Lung (tissue), 12 donors: ENCODE results near the gene C20orf202. TPM values are rescaled to one million over a fixed set of nuclear protein-coding genes. Genes with fewer than 3 reads are reported as not detected.

ENCODE experiments used
- ATAC-seq: fragments of 200-7000 bp; cut with Tn5 transposase; one replicate; pipeline ENCODE4 v1.9.1; 2020; ENCODE audit warnings: moderate number of reproducible peaks; ENCODE audit not compliant: insufficient read depth, low FRiP score
- DNase-seq, 3 donors: peaks; one replicate each; pipeline ENCODE4 v3.0.0-alpha.2; 2013 to 2017
- H3K27ac ChIP-seq, 2 donors: one replicate each; pipeline ENCODE4 v1.5.1; 2013; ENCODE audit warnings: mild to moderate bottlenecking in 2 of 2, moderate library complexity in 2 of 2, control low read depth in 1 of 2, inconsistent platforms in 1 of 2, low read depth in 1 of 2, low read length in 1 of 2
- H3K27me3 ChIP-seq, 3 donors: one replicate each; pipeline ENCODE4 v1.5.1; 2013; ENCODE audit warnings: low read length in 2 of 3; ENCODE audit not compliant: control insufficient read depth in 3 of 3, insufficient read depth in 3 of 3
- H3K36me3 ChIP-seq, 4 donors: one replicate each; pipeline ENCODE4 v1.5.1; 2013; ENCODE audit warnings: low read length in 4 of 4, mild to moderate bottlenecking in 1 of 4, moderate library complexity in 1 of 4; ENCODE audit not compliant: control insufficient read depth in 4 of 4, insufficient read depth in 4 of 4
- H3K4me1 ChIP-seq, 5 donors: one replicate each; pipeline ENCODE4 v1.5.1; 2013; ENCODE audit warnings: low read length in 5 of 5, mild to moderate bottlenecking in 2 of 5, moderate library complexity in 1 of 5; ENCODE audit not compliant: control insufficient read depth in 5 of 5, insufficient read depth in 5 of 5
- H3K4me3 ChIP-seq: one replicate; pipeline ENCODE4 v1.5.1; 2013; ENCODE audit warnings: mild to moderate bottlenecking, control low read depth, moderate library complexity
- H3K9ac ChIP-seq, 2 donors: one replicate each; pipeline ENCODE4 v1.5.1; 2013; ENCODE audit warnings: low read length in 2 of 2, control low read depth in 1 of 2; ENCODE audit not compliant: insufficient read depth in 1 of 2
- H3K9me3 ChIP-seq, 4 donors: one replicate each; pipeline ENCODE4 v1.5.1; 2013; ENCODE audit warnings: low read length in 3 of 4, mild to moderate bottlenecking in 1 of 4, moderate library complexity in 1 of 4; ENCODE audit not compliant: control insufficient read depth in 4 of 4, insufficient read depth in 3 of 4
- CTCF ChIP-seq: IDR thresholded peaks from 2 replicates; pipeline ENCODE4 v1.5.1; 2012; ENCODE audit warnings: mild to moderate bottlenecking; ENCODE audit errors: control extremely low read depth, extremely low read depth
- WGBS, 2 donors: extraction: QIAGEN DNeasy Blood & Tissue Kit; methylation state at CpG; one replicate each; pipeline ENCODE4 v1.1.7; 2013; 5-methylcytosine and 5-hydroxymethylcytosine counted together
- polyA plus RNA-seq, 2 donors: library from polyadenylated mRNA; stranded (reverse); fragments of 200-250 nt; gene quantifications; one replicate each; pipeline ENCODE4 v1.2.1, GENCODE V29; 2013
- total RNA-seq, 2 donors: library from RNA; depleted of rRNA in 1 of 2; stranded (reverse); fragments of >200 nt in 1 of 2; gene quantifications; one replicate each; pipeline ENCODE4 v1.2.1, GENCODE V29; 2014 to 2021
- donor health status: control.
- donor health status: control.
- donor health status: Bipolar disorder and iron deficiency.
- donor health status: healthy.
- donor health status: DM: yes; HTN: yes; CAD: no.

Gene C20orf202
- total and polyA plus RNA-seq, 4 donors: 0.11 to 1.0 (median 0.38) TPM

GRCh38 chr20:1199212-1199873 lies 3.9 kb upstream of the C20orf202 start:
- Histone ChIP-seq H3K4me3 (no peak overlapping the region), H3K27ac (peak overlapping the region in 1 of 2 donors; percentile 61), H3K9ac (peak overlapping the region in 1 of 2 donors; percentile 33), H3K27me3 (peaks cover 0 to 3% (median 0%) of the 10 kb centered on the region in 3 donors), H3K36me3 (no peaks in the 10 kb centered on the region), H3K4me1 (peaks cover 0 to 49% (median 12%) of the 10 kb centered on the region in 5 donors), H3K9me3 (no peaks in the 10 kb centered on the region)
- WGBS, 2 donors: 65 to 89% methylated on average over 7 of the region's 7 CpGs
- TF ChIP-seq CTCF: no peak
- DNase-seq (peak in 2 of 3 donors; percentile 71 to 88), ATAC-seq (no peak)

GRCh38 chr20:1199964-1200363 lies 3.3 kb upstream of the C20orf202 start:
- Histone ChIP-seq H3K9ac (peak overlapping the region in 1 of 2 donors; percentile 44), H3K27ac (peak overlapping the region in 1 of 2 donors; percentile 61), H3K9me3 (no peaks in the 10 kb centered on the region), H3K4me1 (peaks cover 0 to 54% (median 16%) of the 10 kb centered on the region in 5 donors), H3K27me3 (no peaks in the 10 kb centered on the region), H3K36me3 (no peaks in the 10 kb centered on the region), H3K4me3 (no peak overlapping the region)
- WGBS, 2 donors: 71 to 88% methylated on average over 1 of the region's 1 CpG
- DNase-seq (peak in 2 of 3 donors; percentile 54 to 66), ATAC-seq (no peak)
- no peak for TF ChIP-seq CTCF

GRCh38 chr20:1203630-1204029 lies 376 bp downstream of the C20orf202 start:
- no peak for TF ChIP-seq CTCF
- H3K27ac ChIP-seq: peak overlapping the region in 1 of 2 donors; percentile 52
- DNase-seq: no peak
- H3K36me3 ChIP-seq: no peaks in the 10 kb centered on the region
- no peaks in the 10 kb centered on the region for H3K9me3 ChIP-seq
- peak overlapping the region; percentile 13 for H3K4me3 ChIP-seq
- H3K4me1 ChIP-seq: peaks cover 0 to 53% (median 16%) of the 10 kb centered on the region in 5 donors
- no peaks in the 10 kb centered on the region for H3K27me3 ChIP-seq
- no peak overlapping the region for H3K9ac ChIP-seq
- no peak for ATAC-seq
- WGBS, 2 donors: 69 to 76% methylated on average over 5 of the region's 5 CpGs
